ENCODE measurements around the gene CDH4.

The CDH4 gene

GRCh38 chr20:61486198-61486597 lies 234.1 kb downstream of the CDH4 start:
- CTCF ChIA-PET: no interaction called here
- H3K4me3 ChIP-seq (ENCODE audit: low read depth, low read length): no peak overlapping the region
- TF ChIP-seq, protein P1, sequence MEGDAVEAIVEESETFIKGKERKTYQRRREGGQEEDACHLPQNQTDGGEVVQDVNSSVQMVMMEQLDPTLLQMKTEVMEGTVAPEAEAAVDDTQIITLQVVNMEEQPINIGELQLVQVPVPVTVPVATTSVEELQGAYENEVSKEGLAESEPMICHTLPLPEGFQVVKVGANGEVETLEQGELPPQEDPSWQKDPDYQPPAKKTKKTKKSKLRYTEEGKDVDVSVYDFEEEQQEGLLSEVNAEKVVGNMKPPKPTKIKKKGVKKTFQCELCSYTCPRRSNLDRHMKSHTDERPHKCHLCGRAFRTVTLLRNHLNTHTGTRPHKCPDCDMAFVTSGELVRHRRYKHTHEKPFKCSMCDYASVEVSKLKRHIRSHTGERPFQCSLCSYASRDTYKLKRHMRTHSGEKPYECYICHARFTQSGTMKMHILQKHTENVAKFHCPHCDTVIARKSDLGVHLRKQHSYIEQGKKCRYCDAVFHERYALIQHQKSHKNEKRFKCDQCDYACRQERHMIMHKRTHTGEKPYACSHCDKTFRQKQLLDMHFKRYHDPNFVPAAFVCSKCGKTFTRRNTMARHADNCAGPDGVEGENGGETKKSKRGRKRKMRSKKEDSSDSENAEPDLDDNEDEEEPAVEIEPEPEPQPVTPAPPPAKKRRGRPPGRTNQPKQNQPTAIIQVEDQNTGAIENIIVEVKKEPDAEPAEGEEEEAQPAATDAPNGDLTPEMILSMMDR (IDR thresholded peaks at IDR 0.05; ENCODE audit: insufficient read depth, low read length, missing control alignments): no peak
- POLR2A ChIA-PET: no interaction called here
- no peak for DNase-seq (ENCODE audit: low read depth, low spot score)

DNA sequence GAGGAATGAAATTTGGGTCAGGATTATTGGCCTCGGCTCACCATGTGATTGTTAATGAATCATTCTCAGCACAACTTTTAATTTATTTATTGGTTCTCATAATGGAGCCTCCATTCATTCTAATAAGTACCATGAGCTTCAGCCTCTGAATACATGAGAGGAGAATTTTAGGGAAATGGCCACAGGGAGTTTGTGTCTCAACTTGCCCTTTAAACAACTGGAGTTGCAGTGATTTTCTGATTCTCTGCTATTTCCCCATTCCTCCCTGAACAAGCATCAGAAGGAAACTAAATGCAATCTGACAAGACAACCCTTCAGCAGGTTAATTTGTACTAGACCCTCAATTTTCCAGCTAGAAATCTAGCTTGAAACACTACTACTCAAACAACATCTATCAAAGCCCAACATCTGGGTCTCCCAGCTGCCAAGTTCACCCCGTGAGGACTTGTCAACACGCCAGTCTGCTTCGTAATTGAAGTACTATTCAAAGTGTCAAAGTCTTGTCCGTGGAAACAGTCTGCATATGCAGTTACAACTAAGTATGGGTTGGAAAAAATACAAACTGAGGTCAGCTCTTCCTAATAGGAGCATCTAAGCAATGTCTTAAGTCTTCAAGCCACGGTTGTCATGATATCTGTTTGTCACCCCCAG lies 235.4 kb downstream of the CDH4 start:
- DNase-seq (ENCODE audit: low read depth, low spot score): no peak
- CTCF ChIA-PET: no interaction called here

GRCh38 chr20:61487997-61488371 lies 235.9 kb downstream of the CDH4 start:
- CTCF ChIA-PET: no interaction called here
- DNase-seq (ENCODE audit: low read depth, low spot score): no peak
- H3K4me3 ChIP-seq (ENCODE audit: low read depth, low read length): no peak overlapping the region
- TF ChIP-seq, protein P1 (IDR thresholded peaks at IDR 0.05; ENCODE audit: insufficient read depth, low read length, missing control alignments): no peak
- POLR2A ChIA-PET: no interaction called here

More for the DNA sequence above, 235.4 kb downstream of the CDH4 start:
- H3K4me3 ChIP-seq (ENCODE audit: low read depth, low read length): no peak overlapping the region
- TF ChIP-seq, protein P1 (IDR thresholded peaks at IDR 0.05; ENCODE audit: insufficient read depth, low read length, missing control alignments): no peak
- POLR2A ChIA-PET: no interaction called here

DNA sequence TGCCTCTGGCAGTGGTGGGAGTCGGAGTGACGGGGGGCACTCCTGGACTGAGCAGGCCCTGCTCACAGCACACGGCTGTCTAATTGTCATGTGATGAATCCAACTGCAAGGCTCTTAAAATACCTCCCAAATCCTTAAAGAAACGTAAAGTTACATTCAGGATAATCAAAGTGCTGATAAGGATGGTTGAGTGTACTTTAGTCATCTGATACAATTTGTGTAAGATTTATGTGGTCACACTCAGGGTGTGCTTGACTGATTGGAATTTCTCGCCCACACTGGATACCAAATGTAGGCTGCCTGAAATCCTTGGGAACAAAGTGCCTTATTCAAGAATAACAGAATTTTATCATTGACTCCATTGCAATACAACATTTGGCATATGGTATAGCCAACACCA lies 238.7 kb downstream of the CDH4 start:
- TF ChIP-seq, protein P1 (IDR thresholded peaks at IDR 0.05; ENCODE audit: insufficient read depth, low read length, missing control alignments): no peak
- H3K4me3 ChIP-seq (ENCODE audit: low read depth, low read length): no peak overlapping the region
- DNase-seq (ENCODE audit: low read depth, low spot score): no peak
- ChIA-PET POLR2A (no interaction called here), CTCF (no interaction called here)

DNA sequence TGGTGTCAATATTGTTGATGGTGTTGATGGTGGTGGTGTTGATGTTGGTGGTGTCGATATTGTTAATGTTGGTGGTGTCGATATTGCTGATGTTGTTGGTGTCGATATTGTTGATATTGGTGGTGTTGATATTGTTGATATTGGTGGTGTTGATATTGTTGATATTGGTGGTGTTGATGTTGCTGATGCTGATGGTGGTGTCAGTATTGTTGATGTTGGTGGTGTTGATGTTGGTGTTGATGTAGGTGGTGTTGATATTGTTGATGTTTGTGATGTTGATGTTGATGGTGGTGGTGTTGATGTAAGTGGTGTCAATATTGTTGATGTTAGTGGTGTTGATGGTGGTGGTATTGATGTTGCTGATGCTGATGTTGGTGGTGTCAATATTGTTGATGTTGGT lies 240.0 kb downstream of the CDH4 start:
- TF ChIP-seq, protein P1 (IDR thresholded peaks at IDR 0.05; ENCODE audit: insufficient read depth, low read length, missing control alignments): no peak
- ChIA-PET CTCF (no interaction called here), POLR2A (no interaction called here)
- H3K4me3 ChIP-seq (ENCODE audit: low read depth, low read length): no peak overlapping the region
- no peak for DNase-seq (ENCODE audit: low read depth, low spot score)

DNA sequence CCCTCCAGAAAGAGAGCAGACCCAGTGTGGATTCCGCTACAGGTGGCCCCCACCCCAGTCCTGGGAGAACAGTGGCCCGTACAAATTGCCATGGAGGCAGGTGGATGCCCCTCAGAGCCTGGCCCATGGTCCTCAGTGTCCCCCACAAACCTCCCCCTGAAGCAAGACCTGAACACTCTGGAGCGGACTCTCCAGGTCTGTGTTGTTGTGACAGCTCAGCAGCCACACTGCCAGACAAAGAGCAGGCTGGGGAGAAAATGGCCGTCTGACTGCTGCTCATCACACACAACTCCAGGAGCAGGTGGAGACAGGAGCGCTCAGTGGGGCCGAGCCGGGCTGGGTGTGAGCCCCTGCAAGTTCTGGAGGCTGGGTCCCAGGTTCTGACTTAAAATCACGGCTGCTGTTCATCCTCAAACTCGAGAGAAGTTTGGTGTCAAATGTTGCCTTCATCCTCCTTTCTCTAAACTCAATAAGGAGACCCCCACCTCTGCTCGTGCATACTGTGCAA lies 241.8 kb downstream of the CDH4 start:
- no peak overlapping the region for H3K4me3 ChIP-seq (ENCODE audit: low read depth, low read length)
- no peak for DNase-seq (ENCODE audit: low read depth, low spot score)
- POLR2A ChIA-PET: no interaction called here
- TF ChIP-seq, protein P1 (IDR thresholded peaks at IDR 0.05; ENCODE audit: insufficient read depth, low read length, missing control alignments): no peak
- CTCF ChIA-PET: no interaction called here

Data from AG04449 (cell line).